ENCODE data around the gene FBXL20. TPM values are rescaled to one million over a fixed set of nuclear protein-coding genes. Genes with fewer than 3 reads are reported as not detected.

The FBXL20 gene
- total RNA-seq, 2 donors from 2014 or later: 30.8 to 45.2 TPM

GRCh38 chr17:39276113-39276512 is 125.3 kb downstream of the FBXL20 start:
- ATAC-seq (ENCODE audit: insufficient number of reproducible peaks, low FRiP score, low read depth): no peak
- H3K36me3 ChIP-seq: peaks cover 20% of the 10 kb centered on the region
- no peak for TF ChIP-seq CTCF (IDR thresholded peaks at IDR 0.05)

DNA sequence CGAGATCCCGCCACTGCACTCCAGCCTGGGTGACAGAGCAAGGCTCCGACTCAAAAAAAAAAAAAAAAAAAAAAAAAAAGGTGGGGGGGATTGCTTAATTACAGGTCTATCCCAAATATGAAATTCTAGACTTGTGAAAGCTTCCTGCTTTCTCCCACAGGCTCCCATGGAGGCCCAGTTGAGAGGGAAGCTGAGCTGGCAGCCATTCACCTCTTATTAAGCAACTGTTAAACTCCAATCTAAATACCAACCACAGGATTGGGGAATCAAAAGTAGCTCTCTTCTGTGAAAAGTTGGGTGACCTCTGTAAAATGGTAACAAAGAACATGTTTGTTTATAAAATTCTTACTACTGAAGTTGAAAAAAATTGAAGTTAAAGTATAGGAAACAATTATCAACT is 129.9 kb downstream of the FBXL20 start:
- no peaks in the 10 kb centered on the region for H3K27me3 ChIP-seq (replicated peaks; ENCODE audit: insufficient read depth)
- TF ChIP-seq CTCF (IDR thresholded peaks at IDR 0.05): no peak
- H3K4me3 ChIP-seq: no peak overlapping the region
- H3K9me3 ChIP-seq: no peaks in the 10 kb centered on the region
- H3K36me3 ChIP-seq: peaks cover 27% of the 10 kb centered on the region
- H3K27ac ChIP-seq: no peak overlapping the region
- no peak for DNase-seq (ENCODE audit: low spot score)
- H3K4me1 ChIP-seq (ENCODE audit: control insufficient read depth in 1 of 2, low read depth in 2 of 2): no peaks in the 10 kb centered on the region
- no peak for ATAC-seq (ENCODE audit: insufficient number of reproducible peaks, low FRiP score, low read depth)

More at GRCh38 chr17:39276113-39276512, 125.3 kb downstream of the FBXL20 start:
- Histone ChIP-seq H3K9me3 (no peaks in the 10 kb centered on the region), H3K27ac (no peak overlapping the region), H3K4me1 (ENCODE audit: control insufficient read depth in 1 of 2, low read depth in 2 of 2) (peaks cover 5 to 7% of the 10 kb centered on the region in 2 donors), H3K27me3 (replicated peaks; ENCODE audit: insufficient read depth) (no peaks in the 10 kb centered on the region), H3K4me3 (no peak overlapping the region)
- DNase-seq (ENCODE audit: low spot score): no peak

DNA sequence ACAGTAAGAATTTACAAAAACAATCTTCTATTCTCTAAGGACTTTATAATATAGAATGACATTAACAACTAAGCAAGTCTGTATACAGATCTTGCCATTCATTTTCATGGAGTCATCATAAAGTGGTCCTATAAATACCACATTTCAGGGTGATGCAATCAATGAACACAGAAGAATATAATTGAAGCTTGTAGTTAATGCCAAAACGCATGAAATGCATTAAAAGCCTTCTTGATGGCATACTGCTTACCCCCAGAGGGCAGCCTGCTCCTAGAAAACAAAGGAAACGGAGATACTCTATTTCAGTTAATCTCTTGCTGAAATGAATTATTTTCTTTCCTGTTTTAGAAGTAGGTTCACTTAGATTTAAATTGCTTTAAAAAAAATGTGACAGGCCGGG is 130.5 kb downstream of the FBXL20 start:
- peaks cover 27% of the 10 kb centered on the region for H3K36me3 ChIP-seq
- peak; percentile 27 for TF ChIP-seq CTCF (IDR thresholded peaks at IDR 0.05)
- H3K9me3 ChIP-seq: no peaks in the 10 kb centered on the region
- ATAC-seq (ENCODE audit: insufficient number of reproducible peaks, low FRiP score, low read depth) (no peak), DNase-seq (ENCODE audit: low spot score) (no peak)
- no peaks in the 10 kb centered on the region for H3K27me3 ChIP-seq (replicated peaks; ENCODE audit: insufficient read depth)
- H3K4me3 ChIP-seq: no peak overlapping the region
- H3K27ac ChIP-seq: no peak overlapping the region
- no peaks in the 10 kb centered on the region for H3K4me1 ChIP-seq (ENCODE audit: control insufficient read depth in 1 of 2, low read depth in 2 of 2)

DNA sequence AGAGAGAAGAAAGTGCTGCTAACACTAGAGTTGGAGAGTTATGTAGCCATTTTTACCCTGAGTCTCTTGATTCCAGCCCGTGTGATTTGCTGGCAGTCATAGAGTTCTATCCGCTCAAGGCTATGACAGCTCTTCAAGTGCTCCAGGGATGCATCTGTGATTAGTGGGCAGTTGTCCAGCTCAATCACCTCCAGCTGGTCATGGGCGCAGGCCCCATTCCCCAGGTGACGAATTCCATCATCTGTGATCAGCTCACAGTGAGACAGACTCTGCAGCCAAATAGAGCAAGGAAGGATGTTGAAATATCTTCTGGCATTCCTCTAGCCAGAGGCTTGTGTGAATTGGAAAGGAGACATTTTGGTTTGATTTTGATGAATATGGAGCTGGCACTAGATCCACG is 137.3 kb downstream of the FBXL20 start:
- H3K4me3 ChIP-seq: no peak overlapping the region
- H3K9me3 ChIP-seq: no peaks in the 10 kb centered on the region
- no peak for TF ChIP-seq CTCF (IDR thresholded peaks at IDR 0.05)
- H3K27me3 ChIP-seq (replicated peaks; ENCODE audit: insufficient read depth): no peaks in the 10 kb centered on the region
- DNase-seq (ENCODE audit: low spot score) (no peak), ATAC-seq (ENCODE audit: insufficient number of reproducible peaks, low FRiP score, low read depth) (no peak)
- no peaks in the 10 kb centered on the region for H3K4me1 ChIP-seq (ENCODE audit: control insufficient read depth in 1 of 2, low read depth in 2 of 2)
- peaks cover 43% of the 10 kb centered on the region for H3K36me3 ChIP-seq
- no peak overlapping the region for H3K27ac ChIP-seq

- Histone ChIP-seq H3K27ac (no peak overlapping the region), H3K27me3 (replicated peaks; ENCODE audit: insufficient read depth) (no peaks in the 10 kb centered on the region), H3K4me3 (no peak overlapping the region), H3K36me3 (peaks cover 51% of the 10 kb centered on the region), H3K4me1 (ENCODE audit: control insufficient read depth in 1 of 2, low read depth in 2 of 2) (no peaks in the 10 kb centered on the region), H3K9me3 (no peaks in the 10 kb centered on the region)
- no peak for TF ChIP-seq CTCF (IDR thresholded peaks at IDR 0.05)
- DNase-seq (ENCODE audit: low spot score) (no peak), ATAC-seq (ENCODE audit: insufficient number of reproducible peaks, low FRiP score, low read depth) (no peak)
Measured at GRCh38 chr17:39261286-39261685, 140.1 kb downstream of the FBXL20 start.
